ENCODE data around the gene SIM2. TPM values are rescaled to one million over a fixed set of nuclear protein-coding genes. Genes with fewer than 3 reads are reported as not detected.

The SIM2 gene
- total and polyA plus RNA-seq, 2 of the 13 experiments (the other 11 are each of a cell fraction or from before 2014, with no cell fraction given): 0.36 to 0.53 TPM

DNA sequence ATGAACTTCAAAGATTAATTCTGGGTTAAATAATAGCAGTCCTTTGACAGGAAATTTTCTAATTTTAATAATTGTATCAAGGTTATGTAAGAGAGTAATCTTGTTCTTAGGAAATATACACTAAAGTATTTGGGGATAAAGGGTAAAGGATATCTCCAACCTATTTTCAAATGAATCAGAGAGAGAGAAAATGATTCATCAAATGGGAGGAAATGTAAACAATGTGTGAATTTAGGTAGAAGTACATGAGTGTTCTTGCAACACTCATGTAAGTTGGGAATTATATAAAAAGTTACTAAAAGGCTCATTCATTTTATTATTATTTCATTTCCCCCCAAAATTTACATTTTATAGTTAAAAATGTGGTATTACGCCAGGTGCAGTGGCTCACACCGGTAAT is 20.4 kb upstream of the SIM2 start:
- in situ Hi-C loops (cut with HindIII; ENCODE audit: extremely low pct_ligation_motif_present, low pct_unique_long_range_greater_than_20kb): no loop called here
- DNase-seq (ENCODE audit: low spot score) (no peak), FAIRE-seq (no peak), ATAC-seq (no peak)
- intact Hi-C loops (cut with micrococcal nuclease; ENCODE audit: unreplicated experiment): no loop called here
- no peaks in the 10 kb centered on the region for H4K20me1 ChIP-seq (ENCODE audit: insufficient read depth, low read length)
- no peak overlapping the region for H3K4me2 ChIP-seq (ENCODE audit: low read depth, low read length)
- no peak overlapping the region for H3K27ac ChIP-seq (ENCODE audit: extremely low read length, insufficient read depth, low read length)
- BruUV-seq (replicated peaks): no TSS peak
- no peak overlapping the region for H3K9ac ChIP-seq (ENCODE audit: insufficient read depth, low read depth, low read length)
- WGBS (ENCODE audit: low lambda C conversion rate): 64% methylated on average over 2 of the region's 2 CpGs
- CTCF ChIA-PET (ENCODE audit: low intra/inter-chr PET ratio, low total read pairs): no interaction called here
- no peak overlapping the region for H2AFZ ChIP-seq (ENCODE audit: low read length)
- H3K4me3 ChIP-seq (replicated peaks in 1 of 3; ENCODE audit: insufficient read depth in 1 of 3, low read depth in 2 of 3, low read length in 3 of 3): no peak overlapping the region
- H3K9me3 ChIP-seq (ENCODE audit: low read length): peaks cover 19% of the 10 kb centered on the region
- TF ChIP-seq GLI4 (CRISPR knock-in tag; IDR thresholded peaks at IDR 0.05; ENCODE audit: borderline replicate concordance): no peak
- no peak for TF ChIP-seq FIP1L1 (IDR thresholded peaks at IDR 0.05; ENCODE audit: borderline replicate concordance, insufficient read depth, low read depth, low read length)
- TF ChIP-seq FOXM1 (CRISPR knock-in tag; IDR thresholded peaks at IDR 0.05): no peak
- no peaks in the 10 kb centered on the region for H3K79me2 ChIP-seq (ENCODE audit: insufficient read depth, low read length)
- H3K27me3 ChIP-seq (ENCODE audit: control insufficient read depth in 1 of 2, insufficient read depth in 2 of 2, low read length in 2 of 2): peaks cover 0 to 2% of the 10 kb centered on the region in 2 experiments; a peak in 1 of 5 replicates
- no peaks in the 10 kb centered on the region for H3K4me1 ChIP-seq (ENCODE audit: insufficient read depth, low read length)
- no peaks in the 10 kb centered on the region for H3K36me3 ChIP-seq (replicated peaks in 1 of 2; ENCODE audit: control insufficient read depth in 1 of 2, insufficient read depth in 2 of 2, low read length in 2 of 2)
- POLR2A ChIA-PET: no interaction called here

- in situ Hi-C loops (cut with HindIII; ENCODE audit: extremely low pct_ligation_motif_present, low pct_unique_long_range_greater_than_20kb): no loop called here
- H3K27ac ChIP-seq (ENCODE audit: extremely low read length, insufficient read depth, low read length): no peak overlapping the region
- no peak overlapping the region for H3K4me3 ChIP-seq (replicated peaks in 1 of 3; ENCODE audit: insufficient read depth in 1 of 3, low read depth in 2 of 3, low read length in 3 of 3)
- POLR2A ChIA-PET: no interaction called here
- DNase-seq (ENCODE audit: low spot score) (no peak), ATAC-seq (no peak), FAIRE-seq (no peak)
- no TSS peak for BruUV-seq (replicated peaks)
- no peak overlapping the region for H3K4me2 ChIP-seq (ENCODE audit: low read depth, low read length)
- CTCF ChIA-PET (ENCODE audit: low intra/inter-chr PET ratio, low total read pairs): no interaction called here
- no peaks in the 10 kb centered on the region for H3K4me1 ChIP-seq (ENCODE audit: insufficient read depth, low read length)
- 2% methylated on average over 2 of the region's 2 CpGs for WGBS (ENCODE audit: low lambda C conversion rate)
- H3K9ac ChIP-seq (ENCODE audit: insufficient read depth, low read depth, low read length): no peak overlapping the region
- H3K79me2 ChIP-seq (ENCODE audit: insufficient read depth, low read length): no peaks in the 10 kb centered on the region
- peaks cover 3 to 10% of the 10 kb centered on the region in 2 experiments; a peak in 2 of 5 replicates for H3K27me3 ChIP-seq (ENCODE audit: control insufficient read depth in 1 of 2, insufficient read depth in 2 of 2, low read length in 2 of 2)
- H3K36me3 ChIP-seq (replicated peaks in 1 of 2; ENCODE audit: control insufficient read depth in 1 of 2, insufficient read depth in 2 of 2, low read length in 2 of 2): no peaks in the 10 kb centered on the region
- H3K9me3 ChIP-seq (ENCODE audit: low read length): peaks cover 19% of the 10 kb centered on the region
- H2AFZ ChIP-seq (ENCODE audit: low read length): no peak overlapping the region
- H4K20me1 ChIP-seq (ENCODE audit: insufficient read depth, low read length): no peaks in the 10 kb centered on the region
- intact Hi-C loops (cut with micrococcal nuclease; ENCODE audit: unreplicated experiment): no loop called here
- TF ChIP-seq SP4 (CRISPR knock-in tag; IDR thresholded peaks at IDR 0.05): no peak
- no peak for TF ChIP-seq ZNF776 (CRISPR knock-in tag; IDR thresholded peaks at IDR 0.05)
- no peak for TF ChIP-seq MIER3 (CRISPR knock-in tag; IDR thresholded peaks at IDR 0.05; ENCODE audit: borderline replicate concordance)
- TF ChIP-seq IRX3 (CRISPR knock-in tag; IDR thresholded peaks at IDR 0.05; ENCODE audit: borderline replicate concordance, low read depth): no peak
- TF ChIP-seq, protein P1, sequence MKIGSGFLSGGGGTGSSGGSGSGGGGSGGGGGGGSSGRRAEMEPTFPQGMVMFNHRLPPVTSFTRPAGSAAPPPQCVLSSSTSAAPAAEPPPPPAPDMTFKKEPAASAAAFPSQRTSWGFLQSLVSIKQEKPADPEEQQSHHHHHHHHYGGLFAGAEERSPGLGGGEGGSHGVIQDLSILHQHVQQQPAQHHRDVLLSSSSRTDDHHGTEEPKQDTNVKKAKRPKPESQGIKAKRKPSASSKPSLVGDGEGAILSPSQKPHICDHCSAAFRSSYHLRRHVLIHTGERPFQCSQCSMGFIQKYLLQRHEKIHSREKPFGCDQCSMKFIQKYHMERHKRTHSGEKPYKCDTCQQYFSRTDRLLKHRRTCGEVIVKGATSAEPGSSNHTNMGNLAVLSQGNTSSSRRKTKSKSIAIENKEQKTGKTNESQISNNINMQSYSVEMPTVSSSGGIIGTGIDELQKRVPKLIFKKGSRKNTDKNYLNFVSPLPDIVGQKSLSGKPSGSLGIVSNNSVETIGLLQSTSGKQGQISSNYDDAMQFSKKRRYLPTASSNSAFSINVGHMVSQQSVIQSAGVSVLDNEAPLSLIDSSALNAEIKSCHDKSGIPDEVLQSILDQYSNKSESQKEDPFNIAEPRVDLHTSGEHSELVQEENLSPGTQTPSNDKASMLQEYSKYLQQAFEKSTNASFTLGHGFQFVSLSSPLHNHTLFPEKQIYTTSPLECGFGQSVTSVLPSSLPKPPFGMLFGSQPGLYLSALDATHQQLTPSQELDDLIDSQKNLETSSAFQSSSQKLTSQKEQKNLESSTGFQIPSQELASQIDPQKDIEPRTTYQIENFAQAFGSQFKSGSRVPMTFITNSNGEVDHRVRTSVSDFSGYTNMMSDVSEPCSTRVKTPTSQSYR (CRISPR knock-in tag; IDR thresholded peaks at IDR 0.05; ENCODE audit: borderline replicate concordance): no peak
- no peak for TF ChIP-seq ZFAT (CRISPR knock-in tag; conservative IDR thresholded peaks at IDR 0.05)
- no peak for TF ChIP-seq NFE2 (CRISPR knock-in tag; IDR thresholded peaks at IDR 0.05)
- no peak for TF ChIP-seq TEF (CRISPR knock-in tag; IDR thresholded peaks at IDR 0.05)
- no peak for TF ChIP-seq ZNF138 (CRISPR knock-in tag; IDR thresholded peaks at IDR 0.05; ENCODE audit: low read depth)
- no peak for TF ChIP-seq PHF5A (CRISPR knock-in tag; IDR thresholded peaks at IDR 0.05; ENCODE audit: low read depth, unreplicated experiment)
- TF ChIP-seq HNRNPK (IDR thresholded peaks at IDR 0.05; ENCODE audit: low read depth, low read length, poor library complexity, severe bottlenecking): no peak
- TF ChIP-seq FOXO1 (CRISPR knock-in tag; IDR thresholded peaks at IDR 0.05): no peak
- TF ChIP-seq ZMYM2 (CRISPR knock-in tag; IDR thresholded peaks at IDR 0.05): no peak
- TF ChIP-seq SAFB2 (CRISPR knock-in tag; IDR thresholded peaks at IDR 0.05; ENCODE audit: borderline replicate concordance, low read depth): no peak
Observed at GRCh38 chr21:36681117-36681631, 17.7 kb upstream of the SIM2 start.

Measured in HepG2 (cell line).